ENCODE data around the gene TEX2.

TEX2 gene

GRCh38 chr17:64120159-64120810 lies 142.8 kb downstream of the TEX2 start:
- Histone ChIP-seq H3K4me3 (ENCODE audit: low read depth, low read length) (no peak overlapping the region), H3K4me2 (ENCODE audit: low read length) (no peak overlapping the region), H3K9me3 (ENCODE audit: control insufficient read depth, low read length) (no peaks in the 10 kb centered on the region), H3K4me1 (peaks cover 19% of the 10 kb centered on the region), H3K27me3 (ENCODE audit: control insufficient read depth, insufficient read depth, low read length) (no peaks in the 10 kb centered on the region), H3K27ac (no peak overlapping the region), H3K9ac (no peak overlapping the region), H3K36me3 (ENCODE audit: control insufficient read depth, insufficient read depth, low read length) (no peaks in the 10 kb centered on the region), H2AFZ (no peak overlapping the region), H3K79me2 (peaks cover 42% of the 10 kb centered on the region)
- TF ChIP-seq, protein P1, sequence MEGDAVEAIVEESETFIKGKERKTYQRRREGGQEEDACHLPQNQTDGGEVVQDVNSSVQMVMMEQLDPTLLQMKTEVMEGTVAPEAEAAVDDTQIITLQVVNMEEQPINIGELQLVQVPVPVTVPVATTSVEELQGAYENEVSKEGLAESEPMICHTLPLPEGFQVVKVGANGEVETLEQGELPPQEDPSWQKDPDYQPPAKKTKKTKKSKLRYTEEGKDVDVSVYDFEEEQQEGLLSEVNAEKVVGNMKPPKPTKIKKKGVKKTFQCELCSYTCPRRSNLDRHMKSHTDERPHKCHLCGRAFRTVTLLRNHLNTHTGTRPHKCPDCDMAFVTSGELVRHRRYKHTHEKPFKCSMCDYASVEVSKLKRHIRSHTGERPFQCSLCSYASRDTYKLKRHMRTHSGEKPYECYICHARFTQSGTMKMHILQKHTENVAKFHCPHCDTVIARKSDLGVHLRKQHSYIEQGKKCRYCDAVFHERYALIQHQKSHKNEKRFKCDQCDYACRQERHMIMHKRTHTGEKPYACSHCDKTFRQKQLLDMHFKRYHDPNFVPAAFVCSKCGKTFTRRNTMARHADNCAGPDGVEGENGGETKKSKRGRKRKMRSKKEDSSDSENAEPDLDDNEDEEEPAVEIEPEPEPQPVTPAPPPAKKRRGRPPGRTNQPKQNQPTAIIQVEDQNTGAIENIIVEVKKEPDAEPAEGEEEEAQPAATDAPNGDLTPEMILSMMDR (IDR thresholded peaks at IDR 0.05), result no peak

GRCh38 chr17:64117981-64118979 lies 144.8 kb downstream of the TEX2 start:
- H3K27me3 ChIP-seq (ENCODE audit: control insufficient read depth, insufficient read depth, low read length), result no peaks in the 10 kb centered on the region
- no peaks in the 10 kb centered on the region for H3K36me3 ChIP-seq (ENCODE audit: control insufficient read depth, insufficient read depth, low read length)
- H3K9me3 ChIP-seq (ENCODE audit: control insufficient read depth, low read length), result no peaks in the 10 kb centered on the region
- H3K79me2 ChIP-seq, result peaks cover 46% of the 10 kb centered on the region
- no peak overlapping the region for H3K9ac ChIP-seq
- TF ChIP-seq, protein P1 (IDR thresholded peaks at IDR 0.05), result no peak
- H3K4me2 ChIP-seq (ENCODE audit: low read length), result no peak overlapping the region
- H3K4me1 ChIP-seq, result peaks cover 19% of the 10 kb centered on the region
- no peak overlapping the region for H3K4me3 ChIP-seq (ENCODE audit: low read depth, low read length)
- H3K27ac ChIP-seq, result no peak overlapping the region
- H2AFZ ChIP-seq, result peak overlapping the region; percentile 16

DNA sequence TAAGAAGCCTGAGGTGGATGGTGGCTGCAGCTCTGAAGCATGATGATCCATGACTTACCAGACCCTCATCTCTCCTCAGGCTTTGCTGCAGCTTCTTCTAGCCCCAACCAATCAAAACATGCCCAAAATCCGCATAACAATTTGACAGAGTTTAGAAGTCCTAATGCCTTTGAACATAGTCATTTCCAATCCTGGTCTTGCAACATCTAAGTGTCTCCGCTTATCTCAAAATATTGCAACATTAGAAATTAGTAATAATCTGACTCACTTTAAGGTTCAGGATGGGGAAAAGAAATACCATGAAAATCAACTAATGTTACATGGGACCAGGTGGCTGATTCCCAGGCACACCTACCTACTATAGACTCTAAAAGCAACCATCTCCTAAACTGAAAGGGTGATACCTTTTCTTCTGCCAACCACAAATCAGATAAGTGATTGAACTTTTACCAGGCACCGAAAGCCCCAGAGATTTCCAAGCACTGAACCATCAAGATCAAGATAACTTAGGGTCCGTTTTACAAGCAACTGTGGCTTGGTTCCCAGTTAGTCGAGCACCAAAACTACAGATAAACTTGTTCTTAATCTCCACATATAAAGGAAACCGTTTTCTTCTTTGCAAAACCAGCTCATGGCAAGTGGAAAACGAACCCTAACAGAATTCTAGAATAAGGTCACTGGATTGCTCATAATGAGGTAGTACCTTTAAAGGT lies 147.1 kb downstream of the TEX2 start:
- H2AFZ ChIP-seq, result no peak overlapping the region
- H3K9ac ChIP-seq, result no peak overlapping the region
- no peak overlapping the region for H3K27ac ChIP-seq
- H3K79me2 ChIP-seq, result peaks cover 40% of the 10 kb centered on the region
- no peaks in the 10 kb centered on the region for H3K27me3 ChIP-seq (ENCODE audit: control insufficient read depth, insufficient read depth, low read length)
- no peaks in the 10 kb centered on the region for H3K36me3 ChIP-seq (ENCODE audit: control insufficient read depth, insufficient read depth, low read length)
- no peaks in the 10 kb centered on the region for H3K9me3 ChIP-seq (ENCODE audit: control insufficient read depth, low read length)
- H3K4me2 ChIP-seq (ENCODE audit: low read length), result no peak overlapping the region
- TF ChIP-seq, protein P1 (IDR thresholded peaks at IDR 0.05), result no peak
- peaks cover 17% of the 10 kb centered on the region for H3K4me1 ChIP-seq
- no peak overlapping the region for H3K4me3 ChIP-seq (ENCODE audit: low read depth, low read length)

- Histone ChIP-seq H2AFZ (no peak overlapping the region), H3K9me3 (ENCODE audit: control insufficient read depth, low read length) (no peaks in the 10 kb centered on the region), H3K4me1 (peaks cover 15% of the 10 kb centered on the region), H3K79me2 (peaks cover 38% of the 10 kb centered on the region), H3K9ac (no peak overlapping the region), H3K36me3 (ENCODE audit: control insufficient read depth, insufficient read depth, low read length) (no peaks in the 10 kb centered on the region), H3K4me3 (ENCODE audit: low read depth, low read length) (no peak overlapping the region), H3K4me2 (ENCODE audit: low read length) (no peak overlapping the region), H3K27me3 (ENCODE audit: control insufficient read depth, insufficient read depth, low read length) (no peaks in the 10 kb centered on the region), H3K27ac (no peak overlapping the region)
- TF ChIP-seq, protein P1 (IDR thresholded peaks at IDR 0.05), result no peak
Observed at GRCh38 chr17:64115043-64115698, 147.9 kb downstream of the TEX2 start.
